CD4-positive, alpha-beta T cell treated with Interleukin-10 for 1 hour (primary cell): ENCODE data around the gene MRM3.
"Not testable (repeated sequence)": the region's sequence is repeated elsewhere in the genome, so short reads cannot be mapped to it uniquely, and the experiment has no call there.

ENCODE experiments used
- DNase-seq: peaks from one replicate; pipeline ENCODE4 v3.0.0-alpha.2; 2020

The MRM3 gene

GRCh38 chr17:797236-797840, 15.2 kb downstream of the MRM3 start:
- no peak for DNase-seq

DNA sequence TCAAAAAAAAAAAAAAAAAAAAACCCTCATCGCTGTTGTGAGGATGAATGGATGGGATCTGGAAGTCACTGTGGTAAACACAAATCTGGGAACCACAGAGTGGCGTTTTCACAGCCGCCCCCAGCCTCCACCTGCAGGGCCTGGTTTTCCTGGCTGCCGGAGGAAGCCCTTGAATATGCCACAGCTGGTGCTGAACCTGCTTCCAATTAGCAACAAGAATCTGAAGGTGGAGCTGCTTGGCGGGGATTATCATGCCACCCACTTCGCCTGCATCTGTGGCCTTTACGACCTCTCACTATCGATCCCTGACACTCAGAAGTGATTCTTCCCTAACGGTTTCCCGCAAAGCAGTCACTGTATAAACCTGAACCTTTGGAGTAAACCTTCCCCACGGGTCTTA, 16.1 kb downstream of the MRM3 start:
- DNase-seq: no peak

- no peak for DNase-seq
Measured at GRCh38 chr17:799261-799660, 17.1 kb downstream of the MRM3 start.

DNA sequence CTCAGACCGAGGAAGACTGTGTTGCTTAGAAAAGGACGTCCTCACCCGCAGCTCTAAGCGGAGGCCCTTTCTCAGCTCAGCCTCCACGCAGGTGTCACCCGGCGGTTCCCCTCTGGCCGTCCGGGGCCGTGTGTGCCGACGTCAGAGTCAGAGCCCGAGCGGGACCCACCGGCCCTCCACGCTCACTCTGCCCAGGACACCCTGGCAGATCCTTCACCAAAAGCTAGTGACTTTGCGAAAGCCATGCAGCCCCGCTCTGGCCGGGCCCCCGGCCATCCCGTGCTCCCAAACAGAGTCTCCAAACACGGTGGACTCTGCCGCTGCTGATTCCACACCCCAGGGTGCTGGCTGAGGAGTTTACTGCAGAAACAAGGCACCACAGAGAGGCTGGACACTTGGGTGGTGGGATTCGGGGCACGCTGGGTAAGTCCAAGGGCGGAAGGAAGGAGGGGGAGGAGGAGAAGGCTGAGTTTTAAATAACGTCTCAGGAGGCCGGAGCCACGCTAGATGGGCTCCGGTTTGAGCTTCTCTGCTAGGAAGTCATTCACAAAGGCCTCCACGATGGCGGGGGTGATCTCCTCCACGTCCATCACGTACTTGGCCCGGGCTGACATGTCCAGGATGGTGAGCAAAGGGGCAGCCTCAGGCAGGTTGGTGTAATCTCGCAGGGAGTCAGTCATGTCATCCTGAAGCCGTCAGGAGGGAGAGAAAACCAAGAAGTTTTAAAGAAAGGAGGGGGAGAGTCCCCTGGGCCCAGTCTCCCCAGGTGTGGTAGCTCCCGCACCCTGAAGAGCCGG, 18.5 kb downstream of the MRM3 start:
- no peak for DNase-seq

GRCh38 chr17:801660-802059, 19.5 kb downstream of the MRM3 start:
- DNase-seq: no peak

GRCh38 chr17:802481-802880, 20.3 kb downstream of the MRM3 start:
- DNase-seq: no peak

GRCh38 chr17:802901-803881, 21.0 kb downstream of the MRM3 start:
- DNase-seq: no peak

GRCh38 chr17:804541-805435, 22.6 kb downstream of the MRM3 start:
- no peak for DNase-seq

DNA sequence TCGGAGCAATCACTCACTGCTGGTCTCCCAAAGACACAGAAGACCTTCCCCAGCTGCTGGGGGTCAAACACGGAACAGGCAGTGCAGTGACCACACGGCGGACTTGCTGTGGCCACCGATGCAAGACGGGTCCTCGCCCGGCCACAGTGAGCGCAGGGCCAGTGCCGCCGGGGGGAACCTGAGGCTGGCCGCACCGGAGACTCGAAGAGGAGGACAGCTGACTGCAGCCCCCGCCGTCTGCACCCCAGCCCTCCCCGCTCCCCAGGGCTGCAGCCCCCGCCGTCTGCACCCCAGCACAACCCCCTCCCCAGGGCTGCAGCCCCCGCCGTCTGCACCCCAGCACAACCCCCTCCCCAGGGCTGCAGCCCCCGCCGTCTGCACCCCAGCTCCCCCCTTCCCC, 23.7 kb downstream of the MRM3 start:
- DNase-seq: not testable (repeated sequence)

DNA sequence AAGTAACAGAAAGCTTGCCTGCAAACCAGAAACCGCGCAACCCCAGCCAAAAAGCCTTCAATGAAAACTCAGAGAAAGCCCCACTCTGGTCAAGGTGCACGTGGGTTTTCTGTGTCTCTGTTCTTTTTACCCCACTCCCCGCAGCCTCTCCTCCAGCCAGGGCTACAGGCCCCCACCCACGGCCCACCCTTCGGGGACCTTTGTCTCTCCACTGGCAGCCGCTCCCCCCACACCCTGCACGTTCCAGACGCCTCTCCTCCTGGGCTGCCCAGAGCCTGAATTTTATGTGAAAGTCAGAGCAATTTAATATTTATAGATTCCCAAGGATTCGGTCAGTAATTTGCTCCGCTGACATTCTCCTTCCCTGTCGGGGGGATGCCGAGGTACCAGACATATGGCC, 24.2 kb downstream of the MRM3 start:
- no peak for DNase-seq

DNA sequence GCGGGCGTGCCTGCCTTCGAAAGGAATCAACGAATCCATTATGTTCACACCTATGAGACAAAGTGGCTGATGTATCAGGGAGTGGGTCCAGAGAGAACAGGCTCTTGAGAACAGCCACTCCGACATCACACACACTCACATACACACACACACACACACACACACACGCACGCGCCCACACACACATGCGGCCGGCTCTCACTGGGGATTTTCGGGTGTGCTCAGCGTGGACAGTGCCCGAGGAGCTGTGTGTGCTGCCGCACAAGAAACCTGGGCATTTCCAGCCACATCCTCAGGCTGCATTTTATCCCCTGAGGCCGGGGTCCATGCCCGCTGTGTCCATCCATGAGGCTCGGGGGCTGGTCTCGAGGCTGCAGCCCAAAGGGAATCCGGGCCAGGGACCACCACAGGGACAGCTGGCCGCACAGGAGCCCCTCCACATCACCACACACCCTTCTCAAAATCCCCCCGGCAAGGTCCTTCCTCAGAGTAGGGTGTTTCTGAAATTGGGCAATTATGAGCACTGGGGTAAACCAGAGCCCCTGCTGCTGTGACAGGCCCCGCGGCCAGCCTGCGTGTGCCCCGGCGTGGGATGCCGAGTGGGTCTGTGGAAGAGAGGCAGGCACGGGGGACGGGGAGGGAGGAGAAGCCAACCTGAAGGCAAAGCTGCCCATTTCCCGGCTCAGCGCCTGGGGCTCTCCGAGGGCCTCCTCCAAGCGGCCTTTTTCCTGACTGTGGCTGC, 24.8 kb downstream of the MRM3 start:
- DNase-seq: no peak

- no peak for DNase-seq
Measured at GRCh38 chr17:807523-808294, 25.6 kb downstream of the MRM3 start.

GRCh38 chr17:811051-811784, 29.1 kb downstream of the MRM3 start:
- DNase-seq: no peak

- no peak for DNase-seq
Measured at GRCh38 chr17:812638-813204, 30.6 kb downstream of the MRM3 start.

DNA sequence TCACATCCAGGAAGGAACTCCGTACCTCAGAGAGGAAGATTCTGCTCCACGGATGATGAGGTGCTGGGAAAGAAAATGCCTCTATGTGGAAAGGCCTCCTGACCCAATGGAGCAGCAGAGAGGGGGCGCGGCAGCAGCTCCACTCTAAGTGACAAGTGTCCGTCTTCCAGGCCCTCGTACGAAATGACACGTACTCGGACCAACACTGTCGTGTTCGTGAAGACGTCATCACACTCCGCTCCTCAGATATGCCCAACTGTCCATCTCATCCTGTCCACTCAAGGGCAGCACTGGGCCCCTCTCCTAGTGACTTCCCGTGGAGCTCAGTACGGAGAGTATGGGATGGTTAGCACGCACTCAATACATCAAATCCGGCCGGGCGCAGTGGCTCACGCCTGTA, 32.2 kb downstream of the MRM3 start:
- DNase-seq: no peak

- DNase-seq: no peak
Measured at GRCh38 chr17:819251-819650, 37.1 kb downstream of the MRM3 start.

DNA sequence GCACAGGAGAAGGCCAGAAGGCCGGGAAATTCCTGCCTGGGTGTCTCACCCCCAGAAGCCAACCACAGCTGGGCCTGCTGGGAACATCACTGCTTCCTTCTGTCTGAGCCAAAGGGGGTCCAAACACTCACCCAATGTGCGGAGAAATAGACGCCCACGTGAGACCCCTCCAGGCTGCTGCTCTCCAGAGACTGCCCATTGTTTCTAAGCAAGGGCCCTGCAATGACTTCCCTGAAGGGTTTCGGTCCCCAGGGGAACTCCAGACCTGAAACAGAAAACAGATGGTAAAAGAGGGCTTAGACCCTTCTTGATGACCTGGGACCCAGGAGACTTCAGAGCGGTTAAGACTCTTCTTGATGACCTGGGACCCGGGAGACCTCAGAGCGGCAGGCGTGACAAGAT, 41.3 kb downstream of the MRM3 start:
- no peak for DNase-seq

DNA sequence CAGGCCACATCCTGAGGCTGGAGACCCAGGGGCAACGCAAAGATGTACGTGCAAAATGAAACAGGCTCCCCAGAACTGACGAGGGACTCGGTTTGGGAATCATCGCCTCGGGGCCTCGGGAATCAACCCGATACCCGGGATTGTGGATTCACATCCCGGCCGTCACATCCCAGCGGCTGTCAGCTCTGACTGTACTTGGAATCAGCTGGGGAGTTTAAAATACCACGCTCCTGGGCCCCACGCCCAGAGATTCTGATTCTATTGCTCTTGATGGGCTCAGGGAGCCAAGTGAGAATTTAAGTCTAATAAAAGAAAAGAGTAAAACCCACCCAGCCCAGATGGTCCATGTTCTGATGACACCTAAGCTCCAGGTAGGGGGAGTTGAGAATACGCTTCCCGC, 42.2 kb downstream of the MRM3 start:
- DNase-seq: no peak

DNA sequence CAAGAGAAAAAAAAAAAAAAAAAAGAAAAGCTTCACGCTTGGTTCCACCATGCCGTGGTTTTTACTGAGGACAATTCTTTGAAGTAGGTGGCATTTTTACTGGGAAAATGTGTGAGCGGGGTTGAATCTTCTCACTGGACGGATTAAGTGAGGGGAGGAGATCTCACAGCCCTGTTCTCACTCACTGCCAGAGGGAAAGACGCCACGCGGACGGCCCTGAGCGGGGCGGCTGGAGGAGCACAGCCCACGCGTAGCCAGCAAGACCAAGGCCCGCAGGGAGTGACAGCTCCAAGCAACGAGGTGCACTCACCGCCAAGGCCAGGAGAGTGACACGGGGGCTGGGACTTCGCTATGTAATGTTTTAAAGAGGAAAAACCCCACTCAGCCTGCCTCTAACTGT, 43.1 kb downstream of the MRM3 start:
- no peak for DNase-seq

- no peak for DNase-seq
Measured at GRCh38 chr17:826778-827177, 44.6 kb downstream of the MRM3 start.
